Endothelial cell of umbilical vein (primary cell): ENCODE data around the gene FCGBP. TPM values are rescaled to one million over a fixed set of nuclear protein-coding genes. Genes with fewer than 3 reads are reported as not detected.

ENCODE experiments used
- BruUV-seq: library from RNA; stranded (reverse); fragments of 400-500 nt; replicated peaks from 2 replicates; lab custom pipeline; 2021; lab: Mats Ljungman, UMichigan
- CTCF ChIA-PET: fragments of 300-600, 350-600 bp; sonication (Branson Sonifier 250); formaldehyde crosslinking; loops from one replicate; lab custom pipeline; 2021; ENCODE audit warnings: antibody characterized with exemption, inconsistent platforms; lab: Charles Lee
- POLR2A ChIA-PET: fragments of 300-600, 350-600 bp; sonication (Branson Sonifier 250); formaldehyde crosslinking; loops from one replicate; lab custom pipeline; 2021; ENCODE audit warnings: antibody characterized with exemption, inconsistent platforms; lab: Charles Lee
- DNase-seq: peaks from one replicate; pipeline ENCODE4 v3.0.0-alpha.2; 2011; ENCODE audit warnings: low read depth, low spot score
- FAIRE-seq: peaks from 2 replicates; lab custom pipeline; 2011; peaks lifted over from hg19 to GRCh38; lab: Jason Lieb, UNC
- H2AFZ ChIP-seq: 2 replicates; pipeline ENCODE4 v1.6.0; 2012; ENCODE audit warnings: low read depth, low read length, control low read depth, inconsistent platforms
- H3K27ac ChIP-seq: 2 replicates; pipeline ENCODE4 v1.5.1; 2011; ENCODE audit warnings: low read depth, mild to moderate bottlenecking, control low read depth, low read length, moderate library complexity; ENCODE audit not compliant: insufficient read depth
- H3K27me3 ChIP-seq, 2 experiments: 2 replicates each; pipeline versions ENCODE4 v1.6.0 to v1.6.1; 2011; ENCODE audit warnings: low read length in 2 of 2, mixed read lengths in 1 of 2; ENCODE audit not compliant: control insufficient read depth in 2 of 2, insufficient read depth in 2 of 2
- H3K36me3 ChIP-seq, 2 experiments: 2 replicates in 1 of 2; 3 replicates in 1 of 2; pipeline ENCODE4 v1.5.1; 2011; ENCODE audit warnings: low read length in 2 of 2, mild to moderate bottlenecking in 1 of 2, moderate library complexity in 1 of 2; ENCODE audit not compliant: control insufficient read depth in 2 of 2, insufficient read depth in 2 of 2; ENCODE audit errors: extremely low read depth in 1 of 2
- H3K4me1 ChIP-seq: 3 replicates; pipeline ENCODE4 v1.5.1; 2011; ENCODE audit warnings: mild to moderate bottlenecking, low read length; ENCODE audit not compliant: control insufficient read depth, insufficient read depth; ENCODE audit errors: extremely low read depth
- H3K4me2 ChIP-seq: 2 replicates; pipeline ENCODE4 v1.6.1; 2011; ENCODE audit warnings: low read length, control low read depth, mixed read lengths; ENCODE audit not compliant: insufficient read depth
- H3K4me3 ChIP-seq, 3 experiments: fragments of 200-600 bp in 1 of 3; sonication (generic), shearing (Covaris generic) in 1 of 3; replicated peaks in 1 of 3; 2 replicates each; pipeline ENCODE4 v1.5.1; 2011 to 2016; ENCODE audit warnings: control low read depth in 3 of 3, low read length in 3 of 3, mild to moderate bottlenecking in 2 of 3, inconsistent platforms in 1 of 3, low read depth in 1 of 3, moderate library complexity in 1 of 3; ENCODE audit not compliant: insufficient read depth in 1 of 3
- H3K79me2 ChIP-seq: 2 replicates; pipeline ENCODE4 v1.6.0; 2012; ENCODE audit warnings: low read length, inconsistent platforms; ENCODE audit not compliant: control insufficient read depth, insufficient read depth
- H3K9ac ChIP-seq: replicated peaks from 2 replicates; pipeline ENCODE3; 2011; ENCODE audit warnings: low read length, control low read depth; ENCODE audit not compliant: insufficient read depth; ENCODE audit errors: extremely low read depth
- H3K9me1 ChIP-seq: replicated peaks from 3 replicates; pipeline ENCODE4 v1.6.0; 2011; ENCODE audit warnings: mild to moderate bottlenecking, low read length; ENCODE audit not compliant: control insufficient read depth, insufficient read depth; ENCODE audit errors: extremely low read depth
- H3K9me3 ChIP-seq: replicated peaks from 2 replicates; pipeline ENCODE4 v1.5.1; 2012; ENCODE audit warnings: low read length, inconsistent platforms; ENCODE audit not compliant: control insufficient read depth, insufficient read depth
- H4K20me1 ChIP-seq: replicated peaks from 2 replicates; pipeline ENCODE3; 2011; ENCODE audit warnings: mild to moderate bottlenecking, low read length; ENCODE audit not compliant: control insufficient read depth, insufficient read depth; ENCODE audit errors: extremely low read depth
- EZH2 ChIP-seq: IDR thresholded peaks from 2 replicates; pipeline ENCODE4 v1.6.1; 2012; ENCODE audit warnings: borderline replicate concordance, low read depth, mild to moderate bottlenecking, moderate library complexity, low read length, inconsistent platforms; ENCODE audit not compliant: severe bottlenecking
- FOS ChIP-seq: IDR thresholded peaks from 2 replicates; pipeline ENCODE4 v1.6.1; 2011; ENCODE audit warnings: mild to moderate bottlenecking, low read length, moderate library complexity, borderline replicate concordance; ENCODE audit not compliant: insufficient read depth
- GATA2 ChIP-seq: IDR thresholded peaks from 2 replicates; pipeline ENCODE4 v1.7.0; 2011; ENCODE audit warnings: low read depth, mild to moderate bottlenecking, moderate library complexity, mixed read lengths, low read length; ENCODE audit not compliant: insufficient read length, insufficient read depth
- JUN ChIP-seq: IDR thresholded peaks from 2 replicates; pipeline ENCODE4 v1.6.1; 2011; ENCODE audit warnings: borderline replicate concordance, low read depth; ENCODE audit not compliant: insufficient read length, insufficient read depth
- MYC ChIP-seq: IDR thresholded peaks from one replicate; pipeline ENCODE4 v1.6.1; 2011; ENCODE audit warnings: mild to moderate bottlenecking, low read depth, low read length
- POLR2A ChIP-seq: IDR thresholded peaks from 2 replicates; pipeline ENCODE4 v1.6.1; 2012; ENCODE audit warnings: low read depth, mild to moderate bottlenecking, control low read depth, low read length
- POLR2AphosphoS5 ChIP-seq: IDR thresholded peaks from 2 replicates; pipeline ENCODE4 v1.6.1; 2012; ENCODE audit warnings: low read depth, mild to moderate bottlenecking, control low read depth, low read length, moderate library complexity; ENCODE audit not compliant: insufficient read depth
- dilution Hi-C: fragments of 300-500 bp; cut with MboI; formaldehyde crosslinking; loops from one replicate; pipeline ENCODE4 v1.15.0; 2019; ENCODE audit warnings: low sequenced_read_pairs; ENCODE audit not compliant: extremely low pct_ligation_motif_present
- intact Hi-C: fragments of 100-400 bp; cut with micrococcal nuclease; formaldehyde crosslinking; loops from one replicate; pipeline ENCODE4 v1.10.0; 2022
- polyA plus RNA-seq, 4 experiments: library from polyadenylated mRNA; depleted of rRNA in 3 of 4; stranded (reverse) in 3 of 4; unstranded in 1 of 4; fragments of >200 nt; gene quantifications; 2 replicates each; pipeline versions ENCODE4 v1.2.1 to v1.2.3, GENCODE V29; 2011 to 2012; ENCODE audit warnings: missing spikeins in 1 of 4
- total RNA-seq: library from RNA; stranded (reverse); gene quantifications from 2 replicates; pipeline ENCODE4 v1.2.3, GENCODE V29; 2021
- TF ChIP-seq, protein P1 (sequence below), 2 donors: IDR thresholded peaks; 1 replicate in 1 of 2; 2 replicates in 1 of 2; pipeline ENCODE4 v1.5.1; 2011; ENCODE audit warnings: low read length in 2 of 2, mild to moderate bottlenecking in 2 of 2, moderate library complexity in 2 of 2, control low read depth in 1 of 2, inconsistent platforms in 1 of 2, low read depth in 1 of 2; ENCODE audit not compliant: insufficient read depth in 1 of 2; ENCODE audit errors: extremely low read depth in 1 of 2
- TF ChIP-seq, protein P2 (sequence below): IDR thresholded peaks from 2 replicates; pipeline ENCODE4 v1.6.1; 2011; ENCODE audit not compliant: insufficient read depth, insufficient read length

Gene FCGBP
- total and polyA plus RNA-seq, 2 donors (not counting 3 experiments of a cell fraction or from before 2014, with no cell fraction given): 0.01 TPM; not detected in 1

DNA sequence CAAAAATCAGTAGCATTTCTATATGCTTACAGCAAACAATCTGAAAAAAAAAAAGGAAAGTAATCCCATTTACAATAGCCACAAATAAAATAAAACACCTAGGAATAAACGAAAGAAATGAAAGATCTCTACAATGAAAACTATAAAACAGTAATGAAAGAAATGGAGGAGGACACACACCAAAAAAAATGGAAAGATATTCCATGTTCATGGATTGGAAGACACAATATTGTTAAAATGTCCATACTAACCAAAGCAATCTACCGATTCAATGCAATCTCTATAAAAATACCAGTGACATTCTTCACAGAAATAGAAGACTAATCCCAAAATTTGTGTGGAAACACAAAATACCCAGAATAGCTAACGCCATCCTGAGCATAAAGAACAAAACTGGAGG lies 4.7 kb downstream of the FCGBP start:
- Histone ChIP-seq H2AFZ (no peak overlapping the region), H3K79me2 (no peaks in the 10 kb centered on the region), H3K36me3 (no peaks in the 10 kb centered on the region), H3K9me3 (no peaks in the 10 kb centered on the region), H4K20me1 (no peaks in the 10 kb centered on the region), H3K27me3 (no peaks in the 10 kb centered on the region), H3K9me1 (no peaks in the 10 kb centered on the region), H3K4me1 (no peaks in the 10 kb centered on the region), H3K27ac (no peak overlapping the region), H3K4me3 (no peak overlapping the region), H3K9ac (no peak overlapping the region), H3K4me2 (no peak overlapping the region)
- CTCF ChIA-PET: interaction anchor here (1.9 to 2.2 kb wide), 2 partner anchors 9 to 16 kb away, joined by 4 to 5 read pairs; no protein-coding TSS in a partner anchor
- intact Hi-C loops (no loop called here), dilution Hi-C loops (no loop called here)
- POLR2A ChIA-PET: no interaction called here
- DNase-seq (no peak), FAIRE-seq (no peak)
- no peak for TF ChIP-seq EZH2
- TF ChIP-seq, protein P1, sequence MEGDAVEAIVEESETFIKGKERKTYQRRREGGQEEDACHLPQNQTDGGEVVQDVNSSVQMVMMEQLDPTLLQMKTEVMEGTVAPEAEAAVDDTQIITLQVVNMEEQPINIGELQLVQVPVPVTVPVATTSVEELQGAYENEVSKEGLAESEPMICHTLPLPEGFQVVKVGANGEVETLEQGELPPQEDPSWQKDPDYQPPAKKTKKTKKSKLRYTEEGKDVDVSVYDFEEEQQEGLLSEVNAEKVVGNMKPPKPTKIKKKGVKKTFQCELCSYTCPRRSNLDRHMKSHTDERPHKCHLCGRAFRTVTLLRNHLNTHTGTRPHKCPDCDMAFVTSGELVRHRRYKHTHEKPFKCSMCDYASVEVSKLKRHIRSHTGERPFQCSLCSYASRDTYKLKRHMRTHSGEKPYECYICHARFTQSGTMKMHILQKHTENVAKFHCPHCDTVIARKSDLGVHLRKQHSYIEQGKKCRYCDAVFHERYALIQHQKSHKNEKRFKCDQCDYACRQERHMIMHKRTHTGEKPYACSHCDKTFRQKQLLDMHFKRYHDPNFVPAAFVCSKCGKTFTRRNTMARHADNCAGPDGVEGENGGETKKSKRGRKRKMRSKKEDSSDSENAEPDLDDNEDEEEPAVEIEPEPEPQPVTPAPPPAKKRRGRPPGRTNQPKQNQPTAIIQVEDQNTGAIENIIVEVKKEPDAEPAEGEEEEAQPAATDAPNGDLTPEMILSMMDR (IDR thresholded peaks at IDR 0.05; ENCODE audit: extremely low read depth in 1 of 2, insufficient read depth in 1 of 2, low read depth in 1 of 2, low read length in 2 of 2): no peak
- TF ChIP-seq POLR2AphosphoS5: no peak
- no peak for TF ChIP-seq POLR2A
- TF ChIP-seq MYC: no peak
- no peak for TF ChIP-seq JUN
- no peak for TF ChIP-seq FOS
- no peak for TF ChIP-seq GATA2
- TF ChIP-seq, protein P2, sequence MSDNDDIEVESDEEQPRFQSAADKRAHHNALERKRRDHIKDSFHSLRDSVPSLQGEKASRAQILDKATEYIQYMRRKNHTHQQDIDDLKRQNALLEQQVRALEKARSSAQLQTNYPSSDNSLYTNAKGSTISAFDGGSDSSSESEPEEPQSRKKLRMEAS: no peak
- no TSS peak for BruUV-seq
